Right lobe of liver (tissue), 6 donors: ENCODE results near the gene MCM6. TPM values are rescaled to one million over a fixed set of nuclear protein-coding genes. Genes with fewer than 3 reads are reported as not detected.

Source experiments
- ATAC-seq, 4 donors: fragments of 200-7000 bp; cut with Tn5 transposase; one replicate each; pipeline ENCODE4 v1.9.1; 2020; ENCODE audit warnings: mild to moderate bottlenecking in 4 of 4, moderate library complexity in 4 of 4
- DNase-seq, 3 donors: peaks; one replicate each; pipeline ENCODE4 v3.0.0-alpha.2; 2020
- H3K27ac ChIP-seq, 3 donors: fragments of 200-600 bp; one replicate each; pipeline ENCODE4 v1.8.0; 2022
- H3K27me3 ChIP-seq, 2 donors: fragments of 200-600 bp; one replicate each; pipeline ENCODE4 v1.8.0; 2022
- H3K36me3 ChIP-seq, 4 donors: fragments of 200-600 bp; sonication (generic) in 1 of 4; one replicate each; pipeline versions ENCODE4 v1.5.1 to v1.8.0; 2017 to 2022; ENCODE audit warnings: control low read depth in 1 of 4
- H3K4me1 ChIP-seq, 4 donors: fragments of 200-600 bp; sonication (generic) in 1 of 4; one replicate each; pipeline versions ENCODE4 v1.5.1 to v1.8.0; 2017 to 2022; ENCODE audit warnings: control low read depth in 1 of 4
- H3K4me3 ChIP-seq, 3 donors: fragments of 200-600 bp; one replicate each; pipeline ENCODE4 v1.8.0; 2022
- H3K9me3 ChIP-seq, 4 donors: fragments of 200-600 bp; sonication (generic) in 1 of 4; one replicate each; pipeline versions ENCODE4 v1.5.1 to v1.8.0; 2017 to 2022; ENCODE audit warnings: control low read depth in 1 of 4
- POLR2A ChIP-seq: fragments of 450-650 bp; IDR thresholded peaks from one replicate; pipeline ENCODE4 v1.6.1; 2017; ENCODE audit warnings: antibody characterized with exemption, mild to moderate bottlenecking
- WGBS: methylation state at CpG from one replicate; pipeline ENCODE4 v1.1.6; 2018; ENCODE audit warnings: low coverage, low lambda C conversion rate; ENCODE audit not compliant: insufficient coverage; ENCODE audit errors: missing lambda C conversion rate; 5-methylcytosine and 5-hydroxymethylcytosine counted together
- intact Hi-C, 2 donors: fragments of 100-400 bp; cut with DNase I; formaldehyde crosslinking; loops; one replicate each; pipeline versions ENCODE4 v1.11.2 to v1.14.1; 2022
- total RNA-seq, 6 experiments: library from RNA; depleted of rRNA in 2 of 6; stranded (reverse); fragments of >200 nt in 2 of 6; fragmentation: NEBNext Ultra II Directional in 3 of 6; extraction: Animal tissue kit (Norgen Biotek cat#: 25700) in 3 of 6; gene quantifications; one replicate each; pipeline versions ENCODE4 v1.1.0 to v1.2.4, GENCODE V29; 2016 to 2023
- TF ChIP-seq, protein P1 (sequence below), 4 donors: fragments of 200-600 bp in 3 of 4; fragments of 450-650 bp in 1 of 4; IDR thresholded peaks; one replicate each; pipeline versions ENCODE4 v1.5.1 to v1.8.0; 2016 to 2022; ENCODE audit warnings: antibody characterized with exemption in 4 of 4, mild to moderate bottlenecking in 2 of 4
- donor health status: DM: no; HTN: yes; CAD: no.
- donor health status: DM: no; HTN: no; CAD: no.
- donor health status: DM: no; HTN: no; CAD: no.
- donor health status: DM: no; HTN: yes; CAD: no.
- donor health status: DM: no; HTN: yes; CAD: no.

The MCM6 gene
- total RNA-seq, 6 experiments from 2014 or later, result 1.5 to 13.2 (median 4.7) TPM

DNA sequence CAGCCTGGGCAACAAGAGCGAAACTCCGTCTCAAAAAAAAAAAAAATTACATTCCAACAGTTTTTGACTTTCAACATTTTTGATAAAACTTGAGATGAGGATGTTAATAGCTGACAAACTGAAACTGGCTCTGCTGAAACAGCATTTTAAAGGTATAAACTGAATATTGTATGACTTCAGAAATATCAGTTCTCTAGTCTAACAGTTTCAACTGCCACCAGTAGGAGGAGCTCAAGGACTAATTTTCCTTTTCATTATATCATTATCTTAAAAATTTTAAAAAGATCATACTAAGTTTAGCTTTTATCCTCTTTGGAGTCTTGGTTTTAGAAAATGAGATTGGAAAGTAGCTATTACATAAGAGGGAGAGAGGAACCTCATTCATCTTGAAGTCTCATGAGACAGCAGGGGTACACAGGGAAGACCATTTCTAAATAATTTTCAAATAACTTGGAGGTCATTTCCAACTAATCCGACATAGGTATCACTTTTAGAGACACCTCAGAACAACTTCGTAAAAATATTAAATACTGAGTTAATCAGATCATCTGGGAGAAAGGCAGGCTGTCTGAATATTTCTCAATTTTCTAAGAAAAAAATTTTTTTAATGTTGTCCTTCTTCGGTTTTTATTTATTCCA is 37.6 kb upstream of the MCM6 start:
- intact Hi-C loops, result loop anchor here in 1 of 2 donors (10.0 kb wide), 1 partner anchor 471 kb away; no protein-coding TSS in a partner anchor
- no peaks in the 10 kb centered on the region for H3K9me3 ChIP-seq
- no peak for DNase-seq
- WGBS, result 74% methylated on average over 5 of the region's 5 CpGs
- peaks cover 0 to 34% (median 0%) of the 10 kb centered on the region in 4 donors for H3K36me3 ChIP-seq
- no peaks in the 10 kb centered on the region for H3K4me1 ChIP-seq
- ATAC-seq, result peak; percentile 38 to 65 (median 55)
- H3K27me3 ChIP-seq, result no peaks in the 10 kb centered on the region
- no peak overlapping the region for H3K4me3 ChIP-seq
- H3K27ac ChIP-seq, result no peak overlapping the region
- TF ChIP-seq POLR2A, result no peak
- TF ChIP-seq, protein P1, sequence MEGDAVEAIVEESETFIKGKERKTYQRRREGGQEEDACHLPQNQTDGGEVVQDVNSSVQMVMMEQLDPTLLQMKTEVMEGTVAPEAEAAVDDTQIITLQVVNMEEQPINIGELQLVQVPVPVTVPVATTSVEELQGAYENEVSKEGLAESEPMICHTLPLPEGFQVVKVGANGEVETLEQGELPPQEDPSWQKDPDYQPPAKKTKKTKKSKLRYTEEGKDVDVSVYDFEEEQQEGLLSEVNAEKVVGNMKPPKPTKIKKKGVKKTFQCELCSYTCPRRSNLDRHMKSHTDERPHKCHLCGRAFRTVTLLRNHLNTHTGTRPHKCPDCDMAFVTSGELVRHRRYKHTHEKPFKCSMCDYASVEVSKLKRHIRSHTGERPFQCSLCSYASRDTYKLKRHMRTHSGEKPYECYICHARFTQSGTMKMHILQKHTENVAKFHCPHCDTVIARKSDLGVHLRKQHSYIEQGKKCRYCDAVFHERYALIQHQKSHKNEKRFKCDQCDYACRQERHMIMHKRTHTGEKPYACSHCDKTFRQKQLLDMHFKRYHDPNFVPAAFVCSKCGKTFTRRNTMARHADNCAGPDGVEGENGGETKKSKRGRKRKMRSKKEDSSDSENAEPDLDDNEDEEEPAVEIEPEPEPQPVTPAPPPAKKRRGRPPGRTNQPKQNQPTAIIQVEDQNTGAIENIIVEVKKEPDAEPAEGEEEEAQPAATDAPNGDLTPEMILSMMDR (IDR thresholded peaks at IDR 0.05), result peak; percentile 64 to 75 (median 67)

DNA sequence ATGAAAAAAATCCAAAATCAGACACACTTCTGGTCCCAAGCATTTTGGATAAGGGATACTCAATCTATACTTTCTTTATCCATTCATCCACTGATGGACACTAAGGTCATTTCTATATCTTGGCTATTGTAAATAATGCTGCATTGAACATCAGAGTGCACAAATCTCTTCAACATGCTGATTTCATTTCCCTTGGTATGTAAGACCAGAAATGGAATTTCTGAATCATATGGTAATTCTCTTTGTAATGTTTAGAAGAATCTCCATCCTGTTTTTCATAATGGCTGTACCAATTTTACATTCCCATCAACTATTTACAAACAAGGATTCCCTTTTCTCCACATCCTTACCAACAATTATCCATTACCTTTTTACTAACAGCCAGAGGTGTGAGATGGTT is 33.7 kb upstream of the MCM6 start:
- no peak for DNase-seq
- no peak overlapping the region for H3K27ac ChIP-seq
- no peak overlapping the region for H3K4me3 ChIP-seq
- H3K9me3 ChIP-seq, result no peaks in the 10 kb centered on the region
- ATAC-seq, result no peak
- intact Hi-C loops, result loop anchor here in 1 of 2 donors (10.0 kb wide), 1 partner anchor 475 kb away; no protein-coding TSS in a partner anchor
- peaks cover 0 to 53% (median 2%) of the 10 kb centered on the region in 4 donors for H3K36me3 ChIP-seq
- TF ChIP-seq, protein P1 (IDR thresholded peaks at IDR 0.05), result no peak
- no peak for TF ChIP-seq POLR2A
- H3K4me1 ChIP-seq, result no peaks in the 10 kb centered on the region
- H3K27me3 ChIP-seq, result no peaks in the 10 kb centered on the region

DNA sequence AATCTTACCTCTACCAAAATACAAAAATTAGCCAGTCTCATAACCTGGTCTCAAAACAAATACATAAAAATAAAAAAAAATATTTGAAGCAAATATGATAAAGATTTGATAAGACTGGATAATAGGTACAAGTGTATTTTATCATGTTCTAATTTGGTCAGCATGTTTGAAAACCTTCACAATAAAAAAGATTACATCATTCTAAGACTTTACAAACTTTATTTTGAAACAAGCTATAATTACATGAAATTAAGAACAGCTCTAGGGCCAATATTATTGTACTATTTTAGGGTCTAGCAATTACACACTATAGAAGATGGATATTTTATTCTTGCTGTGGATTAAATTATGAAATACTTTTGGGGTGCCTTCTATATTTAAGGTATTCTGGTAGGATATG is 29.4 kb upstream of the MCM6 start:
- no peaks in the 10 kb centered on the region for H3K9me3 ChIP-seq
- no peak for DNase-seq
- ATAC-seq, result no peak

DNA sequence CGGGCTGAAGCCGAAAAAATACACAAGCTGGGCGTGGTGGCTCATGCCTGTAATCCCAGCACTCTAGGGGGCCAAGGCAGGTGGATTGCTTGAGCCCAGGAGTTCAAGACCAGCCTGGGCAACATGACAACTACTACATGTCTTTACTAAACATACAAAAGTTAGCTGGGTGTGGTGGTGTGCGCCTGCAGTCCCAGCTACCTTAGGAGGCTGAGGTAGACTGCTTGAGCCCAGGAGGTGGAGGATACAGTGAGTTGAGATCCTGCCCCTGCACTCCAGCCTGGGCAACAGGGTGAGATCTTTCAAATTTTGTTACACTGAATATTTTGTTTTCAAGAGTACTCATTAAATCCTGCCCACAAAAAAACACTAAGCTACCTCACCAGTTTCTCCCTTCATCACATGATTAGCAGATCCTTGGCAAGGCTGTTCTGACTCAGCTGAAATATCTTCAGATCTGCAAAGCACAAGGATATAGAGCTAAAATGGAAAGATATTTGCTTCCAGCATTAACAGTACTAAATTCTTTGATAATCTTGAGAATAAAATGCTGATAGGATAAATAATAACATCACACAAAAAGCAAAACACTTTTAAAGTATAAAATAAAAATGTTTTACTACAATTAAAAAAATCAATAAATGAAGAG is 28.2 kb upstream of the MCM6 start:
- Histone ChIP-seq H3K9me3 (no peaks in the 10 kb centered on the region), H3K4me1 (no peaks in the 10 kb centered on the region), H3K4me3 (no peak overlapping the region), H3K27ac (no peak overlapping the region), H3K36me3 (peaks cover 0 to 24% (median 3%) of the 10 kb centered on the region in 4 donors), H3K27me3 (no peaks in the 10 kb centered on the region)
- no peak for TF ChIP-seq POLR2A
- TF ChIP-seq, protein P1 (IDR thresholded peaks at IDR 0.05), result no peak
- 93% methylated on average over 3 of the region's 4 CpGs for WGBS
- DNase-seq (no peak), ATAC-seq (no peak)
- intact Hi-C loops, result no loop called here

More for the DNA sequence above, 29.4 kb upstream of the MCM6 start:
- Histone ChIP-seq H3K27me3 (no peaks in the 10 kb centered on the region), H3K27ac (no peak overlapping the region), H3K36me3 (peaks cover 0 to 35% (median 3%) of the 10 kb centered on the region in 4 donors), H3K4me1 (no peaks in the 10 kb centered on the region), H3K4me3 (no peak overlapping the region)
- TF ChIP-seq POLR2A, result no peak
- TF ChIP-seq, protein P1 (IDR thresholded peaks at IDR 0.05), result no peak
- intact Hi-C loops, result no loop called here
